Head of caudate nucleus (tissue), 42 donors: ENCODE data around the gene ANK3.

Experiments used
- DNase-seq, 42 donors: peaks; one replicate each; pipeline versions ENCODE4 v3.0.0 to v3.0.0-alpha.2; 2020 to 2021; ENCODE audit warnings: mixed read lengths in 7 of 42
- intact Hi-C: fragments of 100-400 bp; cut with DNase I; formaldehyde crosslinking; loops from one replicate; pipeline ENCODE4 v1.15.0; 2022

ANK3 gene

GRCh38 chr10:60358282-60358681 is 31.4 kb downstream of the ANK3 start:
- no peak for DNase-seq
- intact Hi-C loops, result no loop called here

GRCh38 chr10:60353519-60354258 is 36.0 kb downstream of the ANK3 start:
- intact Hi-C loops, result loop anchor here (5.0 kb wide), 1 partner anchor 34 kb away; the partner anchor contains the start of gene ANK3
- DNase-seq, result peak; percentile 9 to 92 (median 74)

- peak in 27 of 42 donors; percentile 14 to 76 (median 41) for DNase-seq
- intact Hi-C loops, result loop anchor here (5.0 kb wide), 1 partner anchor 35 kb away; the partner anchor contains the start of gene ANK3
Observed at GRCh38 chr10:60352105-60352504, 37.6 kb downstream of the ANK3 start.

- intact Hi-C loops, result loop anchor here (5.0 kb wide), 1 partner anchor 36 kb away; the partner anchor contains the start of gene ANK3
- DNase-seq, result peak in 12 of 42 donors; percentile 8 to 67 (median 44)
Observed at GRCh38 chr10:60351191-60351853, 38.4 kb downstream of the ANK3 start.

GRCh38 chr10:60350400-60350799 is 39.3 kb downstream of the ANK3 start:
- intact Hi-C loops, result loop anchor here (5.0 kb wide), 1 partner anchor 37 kb away; the partner anchor contains the start of gene ANK3
- DNase-seq, result no peak

- intact Hi-C loops, result no loop called here
- DNase-seq, result no peak
Observed at GRCh38 chr10:60349426-60349825, 40.2 kb downstream of the ANK3 start.

- intact Hi-C loops, result no loop called here
- DNase-seq, result no peak
Observed at GRCh38 chr10:60348982-60349381, 40.7 kb downstream of the ANK3 start.

- intact Hi-C loops, result no loop called here
- DNase-seq, result no peak
Observed at GRCh38 chr10:60347270-60347669, 42.4 kb downstream of the ANK3 start.

GRCh38 chr10:60346661-60347060 is 43.0 kb downstream of the ANK3 start:
- intact Hi-C loops, result no loop called here
- no peak for DNase-seq

GRCh38 chr10:60343254-60343653 is 46.4 kb downstream of the ANK3 start:
- intact Hi-C loops, result no loop called here
- DNase-seq, result no peak

GRCh38 chr10:60341969-60342368 is 47.7 kb downstream of the ANK3 start:
- no peak for DNase-seq
- intact Hi-C loops, result no loop called here

- intact Hi-C loops, result no loop called here
- no peak for DNase-seq
Observed at GRCh38 chr10:60340973-60341372, 48.7 kb downstream of the ANK3 start.

GRCh38 chr10:60339757-60340156 is 49.9 kb downstream of the ANK3 start:
- no peak for DNase-seq
- intact Hi-C loops, result no loop called here

- intact Hi-C loops, result no loop called here
- DNase-seq, result no peak
Observed at GRCh38 chr10:60338786-60339185, 50.9 kb downstream of the ANK3 start.

GRCh38 chr10:60338002-60338564 is 51.6 kb downstream of the ANK3 start:
- intact Hi-C loops, result no loop called here
- DNase-seq, result no peak

- DNase-seq, result no peak
- intact Hi-C loops, result no loop called here
Observed at GRCh38 chr10:60336901-60337630, 52.6 kb downstream of the ANK3 start.

GRCh38 chr10:60335708-60336107 is 54.0 kb downstream of the ANK3 start:
- intact Hi-C loops, result no loop called here
- DNase-seq, result peak in 10 of 42 donors; percentile 18 to 68 (median 43)

GRCh38 chr10:60334991-60335390 is 54.7 kb downstream of the ANK3 start:
- intact Hi-C loops, result no loop called here
- no peak for DNase-seq

- no peak for DNase-seq
Observed at GRCh38 chr10:60332371-60332770, 57.3 kb downstream of the ANK3 start.

GRCh38 chr10:60331886-60332285 is 57.8 kb downstream of the ANK3 start:
- intact Hi-C loops, result no loop called here
- DNase-seq, result no peak

More at GRCh38 chr10:60332371-60332770, 57.3 kb downstream of the ANK3 start:
- intact Hi-C loops, result no loop called here
